Trophoblast cell (in vitro differentiated cells and primary cell): ENCODE data around the gene CSF3R.

Source experiments
- DNase-seq, 2 donors: peaks; one replicate each; pipeline ENCODE4 v3.0.0-alpha.2; 2016
- H2AFZ ChIP-seq: 2 replicates; pipeline ENCODE4 v1.6.1; 2013; ENCODE audit warnings: low read length, moderate library complexity, mild to moderate bottlenecking; ENCODE audit not compliant: insufficient read depth, poor library complexity
- H2AK5ac ChIP-seq: 2 replicates; pipeline ENCODE4 v1.6.1; 2013; ENCODE audit warnings: mild to moderate bottlenecking, low read length
- H2BK120ac ChIP-seq: 2 replicates; pipeline ENCODE4 v1.6.1; 2013; ENCODE audit warnings: low read length, mild to moderate bottlenecking, moderate library complexity; ENCODE audit not compliant: insufficient read depth, poor library complexity
- H2BK12ac ChIP-seq: 2 replicates; pipeline ENCODE4 v1.6.1; 2013; ENCODE audit warnings: mild to moderate bottlenecking, low read length, moderate library complexity
- H2BK5ac ChIP-seq: 2 replicates; pipeline ENCODE4 v1.6.1; 2013; ENCODE audit warnings: low read length, low read depth, moderate library complexity, mild to moderate bottlenecking; ENCODE audit not compliant: poor library complexity
- H3K14ac ChIP-seq: 2 replicates; pipeline ENCODE4 v1.6.1; 2013; ENCODE audit warnings: mild to moderate bottlenecking, low read length
- H3K18ac ChIP-seq: 2 replicates; pipeline ENCODE4 v1.6.1; 2013; ENCODE audit warnings: mild to moderate bottlenecking, low read length
- H3K23ac ChIP-seq: 2 replicates; pipeline ENCODE4 v1.6.1; 2013; ENCODE audit warnings: low read length
- H3K27ac ChIP-seq: 2 replicates; pipeline ENCODE4 v1.5.1; 2013; ENCODE audit warnings: low read depth, mild to moderate bottlenecking, inconsistent platforms, low read length, moderate library complexity
- H3K27me3 ChIP-seq: 2 replicates; pipeline ENCODE4 v1.6.1; 2013; ENCODE audit warnings: inconsistent platforms, mild to moderate bottlenecking, low read length, moderate library complexity; ENCODE audit not compliant: insufficient read depth
- H3K36me3 ChIP-seq, 2 experiments: 1 replicate in 1 of 2; 2 replicates in 1 of 2; pipeline ENCODE4 v1.6.1; 2013; ENCODE audit warnings: low read length in 2 of 2, mild to moderate bottlenecking in 2 of 2, moderate library complexity in 1 of 2; ENCODE audit not compliant: insufficient read depth in 2 of 2, control insufficient read depth in 1 of 2
- H3K4ac ChIP-seq: 2 replicates; pipeline ENCODE4 v1.6.1; 2013; ENCODE audit warnings: low read depth, mild to moderate bottlenecking, low read length, moderate library complexity
- H3K4me1 ChIP-seq, 2 experiments: 1 replicate in 1 of 2; 2 replicates in 1 of 2; pipeline ENCODE4 v1.6.1; 2013; ENCODE audit warnings: low read length in 2 of 2, mild to moderate bottlenecking in 2 of 2, moderate library complexity in 1 of 2; ENCODE audit not compliant: insufficient read depth in 2 of 2, control insufficient read depth in 1 of 2
- H3K4me2 ChIP-seq: 2 replicates; pipeline ENCODE4 v1.6.1; 2013; ENCODE audit warnings: inconsistent platforms, mild to moderate bottlenecking, low read length, moderate library complexity
- H3K4me3 ChIP-seq: 2 replicates; pipeline ENCODE4 v1.5.1; 2013; ENCODE audit warnings: mild to moderate bottlenecking, low read depth, low read length, inconsistent platforms
- H3K79me1 ChIP-seq: one replicate; pipeline ENCODE4 v1.6.1; 2013; ENCODE audit warnings: low read length
- H3K79me2 ChIP-seq: 2 replicates; pipeline ENCODE4 v1.6.1; 2013; ENCODE audit warnings: low read length, mild to moderate bottlenecking; ENCODE audit not compliant: control insufficient read depth, insufficient read depth, poor library complexity
- H3K9ac ChIP-seq: 2 replicates; pipeline ENCODE4 v1.6.1; 2013; ENCODE audit warnings: mild to moderate bottlenecking, low read length
- H3K9me3 ChIP-seq: 2 replicates; pipeline ENCODE4 v1.6.1; 2013; ENCODE audit warnings: low read depth, mild to moderate bottlenecking, control low read depth, inconsistent platforms, low read length; ENCODE audit not compliant: insufficient read depth
- H4K12ac ChIP-seq: 2 replicates; pipeline ENCODE4 v1.6.1; 2013; ENCODE audit warnings: low read depth, mild to moderate bottlenecking, low read length, moderate library complexity
- H4K8ac ChIP-seq: 2 replicates; pipeline ENCODE4 v1.6.1; 2013; ENCODE audit warnings: low read depth, mild to moderate bottlenecking, low read length, moderate library complexity
- H4K91ac ChIP-seq: one replicate; pipeline ENCODE4 v1.6.1; 2013; ENCODE audit warnings: low read depth, mild to moderate bottlenecking, low read length, moderate library complexity
- WGBS: extraction: QIAGEN DNeasy Blood & Tissue Kit; methylation state at CpG from one replicate; pipeline ENCODE4 v1.1.7; 2013; ENCODE audit warnings: missing lambda C conversion rate; ENCODE audit not compliant: insufficient read length, insufficient coverage; ENCODE audit errors: extremely low coverage; 5-methylcytosine and 5-hydroxymethylcytosine counted together

CSF3R gene

DNA sequence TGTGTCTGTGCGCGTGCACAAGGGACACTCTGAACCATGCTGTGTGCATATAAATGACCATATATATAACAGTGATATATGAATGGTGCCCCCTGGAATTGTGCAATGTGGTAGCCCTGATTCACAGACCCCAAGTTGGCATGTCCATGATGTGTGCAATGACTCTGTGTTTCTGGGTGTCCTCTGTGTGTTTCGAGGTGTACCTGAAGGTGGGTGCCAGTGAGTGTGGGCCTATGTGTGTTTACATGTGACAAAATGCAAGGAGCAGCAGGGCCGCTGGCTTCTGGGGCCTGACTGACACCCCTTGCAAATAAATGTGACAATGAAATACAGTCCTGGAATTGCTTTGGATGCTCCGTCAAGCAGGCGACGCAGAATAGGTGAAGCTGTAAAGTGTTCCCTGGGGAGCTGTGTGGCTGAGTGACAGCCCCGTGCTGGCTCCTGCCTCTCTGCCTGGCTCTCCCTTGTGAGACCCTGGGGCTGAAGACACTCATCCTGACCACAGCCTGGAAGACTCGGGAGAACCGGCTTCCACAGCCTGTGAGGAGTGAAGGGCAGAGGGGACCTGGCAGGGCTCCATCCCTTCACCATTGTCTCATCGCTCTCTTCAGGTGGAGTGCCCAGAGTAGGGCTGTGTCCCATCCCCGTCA lies 38.2 kb upstream of the CSF3R start:
- H2BK5ac ChIP-seq = no peak overlapping the region
- no peak overlapping the region for H3K14ac ChIP-seq
- H3K36me3 ChIP-seq = no peaks in the 10 kb centered on the region
- no peak overlapping the region for H3K4ac ChIP-seq
- H3K79me1 ChIP-seq = no peaks in the 10 kb centered on the region
- no peak overlapping the region for H4K91ac ChIP-seq
- H3K4me1 ChIP-seq = no peaks in the 10 kb centered on the region
- H3K18ac ChIP-seq = no peak overlapping the region
- no peak overlapping the region for H3K23ac ChIP-seq
- no peaks in the 10 kb centered on the region for H3K9me3 ChIP-seq
- no peaks in the 10 kb centered on the region for H3K79me2 ChIP-seq
- no peak overlapping the region for H2BK12ac ChIP-seq
- no peaks in the 10 kb centered on the region for H3K27me3 ChIP-seq
- H2AK5ac ChIP-seq = no peak overlapping the region
- no peak overlapping the region for H3K4me3 ChIP-seq
- H4K8ac ChIP-seq = no peak overlapping the region
- no peak overlapping the region for H3K4me2 ChIP-seq
- DNase-seq = no peak
- no CpG with 5 or more reads among the region's 12 CpGs for WGBS
- no peak overlapping the region for H2BK120ac ChIP-seq
- no peak overlapping the region for H3K9ac ChIP-seq
- no peak overlapping the region for H4K12ac ChIP-seq
- no peak overlapping the region for H2AFZ ChIP-seq
- no peak overlapping the region for H3K27ac ChIP-seq

DNA sequence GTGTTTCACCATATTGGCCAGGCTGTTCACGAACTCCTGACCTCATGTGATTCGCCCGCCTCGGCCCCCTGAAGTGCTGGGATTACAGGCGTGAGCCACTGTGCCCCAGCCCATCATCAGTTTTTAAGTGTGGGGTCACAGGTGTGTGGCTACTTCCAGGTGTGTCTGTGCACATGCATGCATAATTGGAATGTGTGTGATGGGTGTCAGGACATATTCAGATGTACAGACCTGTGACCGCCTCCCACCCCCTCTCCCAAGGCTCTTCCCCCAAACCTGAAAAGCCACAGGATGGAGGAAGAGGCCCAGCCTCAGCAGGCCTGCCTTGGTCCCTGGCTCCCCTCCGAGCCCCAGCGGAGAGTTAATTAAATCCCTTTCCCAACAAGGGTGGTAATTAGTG lies 37.3 kb upstream of the CSF3R start:
- Histone ChIP-seq H3K18ac (no peak overlapping the region), H3K36me3 (no peaks in the 10 kb centered on the region), H3K23ac (no peak overlapping the region), H3K14ac (no peak overlapping the region), H3K79me1 (no peaks in the 10 kb centered on the region), H3K79me2 (no peaks in the 10 kb centered on the region), H2BK12ac (no peak overlapping the region), H4K91ac (no peak overlapping the region), H2AFZ (no peak overlapping the region), H3K27me3 (no peaks in the 10 kb centered on the region), H3K4ac (no peak overlapping the region), H3K4me3 (no peak overlapping the region), H2BK5ac (no peak overlapping the region), H3K4me1 (no peaks in the 10 kb centered on the region), H2AK5ac (no peak overlapping the region), H3K4me2 (no peak overlapping the region), H3K9me3 (no peaks in the 10 kb centered on the region), H4K12ac (no peak overlapping the region), H2BK120ac (no peak overlapping the region), H4K8ac (no peak overlapping the region), H3K9ac (no peak overlapping the region), H3K27ac (no peak overlapping the region)
- no CpG with 5 or more reads among the region's 8 CpGs for WGBS
- no peak for DNase-seq

DNA sequence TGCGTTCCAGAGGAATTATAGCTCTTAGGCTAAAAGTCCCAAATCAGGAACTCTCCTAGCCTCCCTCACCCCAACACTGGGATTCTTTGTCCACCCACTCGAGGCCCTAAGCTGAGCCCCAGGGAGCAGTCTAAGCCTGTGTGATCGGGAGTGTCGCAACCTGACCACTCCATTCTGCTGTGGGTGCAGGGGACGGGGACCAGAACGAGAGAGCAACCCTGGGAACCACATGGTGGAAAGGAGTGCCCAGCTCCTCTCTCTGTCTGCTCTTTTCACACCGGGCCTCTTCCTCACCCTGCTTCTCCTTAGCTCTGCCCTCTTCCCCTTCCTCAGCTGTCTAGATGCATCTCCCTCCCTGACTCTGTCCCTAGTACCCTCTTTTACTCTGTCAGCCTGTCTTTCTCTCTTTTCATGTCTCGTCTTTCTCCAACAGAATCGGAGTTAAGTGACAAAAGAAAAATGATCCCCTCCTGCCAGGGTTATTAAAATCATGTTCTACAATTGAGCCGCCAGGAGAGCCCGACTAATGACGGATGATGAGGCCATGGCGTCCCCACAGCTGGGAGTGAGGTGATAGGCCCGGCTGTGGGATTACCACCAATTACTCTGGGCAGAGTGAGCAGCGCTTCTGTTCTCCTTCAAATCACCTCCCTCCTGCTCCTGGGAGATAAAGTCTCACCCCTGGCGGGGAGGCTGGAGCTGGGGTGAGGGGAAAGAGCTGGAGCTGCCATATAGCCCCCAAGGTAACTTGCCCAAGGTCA lies 34.5 kb upstream of the CSF3R start:
- H4K8ac ChIP-seq = no peak overlapping the region

DNA sequence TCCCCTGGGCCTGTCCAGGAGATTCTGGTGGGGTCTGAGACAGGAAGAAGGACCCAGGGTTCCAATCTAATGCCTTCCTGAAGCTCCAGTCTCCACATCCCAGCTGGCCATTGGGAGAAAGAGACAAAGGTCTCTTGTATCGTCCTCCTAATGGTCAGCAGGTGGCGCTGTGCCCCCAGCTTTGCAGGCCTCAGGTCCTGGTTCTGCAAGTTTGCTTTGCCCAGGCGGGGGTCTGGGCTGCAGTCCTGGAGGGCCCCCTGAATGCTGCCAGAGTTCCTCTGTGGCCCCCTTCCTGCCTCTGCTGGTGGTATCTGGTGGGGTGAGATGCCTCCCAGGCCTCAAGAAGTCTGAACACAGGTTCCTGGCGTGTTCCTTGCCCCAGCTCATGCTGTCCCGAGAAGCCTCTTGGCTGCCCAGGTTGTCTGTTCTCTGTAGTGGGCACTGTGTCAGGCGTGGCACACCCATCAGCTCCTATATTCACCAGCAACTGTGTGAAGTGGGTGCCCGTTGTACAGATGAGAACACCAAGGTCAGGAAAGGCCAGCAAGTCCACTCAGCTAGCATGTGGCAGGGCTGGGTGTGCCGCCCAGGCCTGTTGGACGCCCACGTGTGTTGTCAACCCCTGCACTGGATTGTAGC lies 33.8 kb upstream of the CSF3R start:
- Histone ChIP-seq H3K4ac (no peak overlapping the region), H3K27ac (no peak overlapping the region), H2BK120ac (no peak overlapping the region), H2AK5ac (no peak overlapping the region), H3K9me3 (no peaks in the 10 kb centered on the region), H3K18ac (no peak overlapping the region), H2BK12ac (no peak overlapping the region), H4K91ac (no peak overlapping the region), H3K79me2 (no peaks in the 10 kb centered on the region), H2AFZ (no peak overlapping the region), H3K4me3 (no peak overlapping the region), H4K12ac (no peak overlapping the region), H3K27me3 (no peaks in the 10 kb centered on the region), H3K79me1 (no peaks in the 10 kb centered on the region), H3K23ac (no peak overlapping the region), H3K4me2 (no peak overlapping the region), H3K4me1 (no peaks in the 10 kb centered on the region), H3K36me3 (no peaks in the 10 kb centered on the region), H3K9ac (no peak overlapping the region), H4K8ac (no peak overlapping the region), H2BK5ac (no peak overlapping the region), H3K14ac (no peak overlapping the region)
- no CpG with 5 or more reads among the region's 10 CpGs for WGBS
- DNase-seq = peak; percentile 24 to 64

More for the DNA sequence above, 34.5 kb upstream of the CSF3R start:
- Histone ChIP-seq H3K4me1 (no peaks in the 10 kb centered on the region), H3K27me3 (no peaks in the 10 kb centered on the region), H3K4me2 (no peak overlapping the region), H3K14ac (no peak overlapping the region), H3K9ac (no peak overlapping the region), H2AK5ac (no peak overlapping the region), H2BK120ac (no peak overlapping the region), H3K18ac (no peak overlapping the region), H3K23ac (no peak overlapping the region), H3K27ac (no peak overlapping the region), H2BK5ac (no peak overlapping the region), H3K36me3 (no peaks in the 10 kb centered on the region), H3K79me2 (no peaks in the 10 kb centered on the region), H3K9me3 (no peaks in the 10 kb centered on the region), H4K12ac (no peak overlapping the region), H3K79me1 (no peaks in the 10 kb centered on the region), H3K4ac (no peak overlapping the region), H2AFZ (no peak overlapping the region), H4K91ac (no peak overlapping the region), H3K4me3 (no peak overlapping the region), H2BK12ac (no peak overlapping the region)
- whole genome bisulfite sequencing = no CpG with 5 or more reads among the region's 16 CpGs
- no peak for DNase-seq
